A549 (cell line): ENCODE results near the gene CATSPERE.

ENCODE experiments used
- FOSL2 ChIP-seq, 2 experiments: fragments of 450-650 bp in 1 of 2; fragments of >200 bp in 1 of 2; sonication (Bioruptor Twin) in 1 of 2; formaldehyde crosslinking; IDR thresholded peaks; 2 replicates each; pipeline versions ENCODE4 v1.5.0 to v1.6.1; 2016 to 2020; ENCODE audit warnings: mild to moderate bottlenecking in 1 of 2, moderate library complexity in 1 of 2
- HOXA7 ChIP-seq: fragments of 250-450 bp; sonication (Bioruptor Pico); IDR thresholded peaks from 2 replicates; pipeline ENCODE4 v1.5.0; 2020; ENCODE audit warnings: mild to moderate bottlenecking, moderate library complexity
- MAX ChIP-seq: IDR thresholded peaks from 2 replicates; pipeline ENCODE4 v1.6.1; 2012
- POLR2AphosphoS2 ChIP-seq: conservative IDR thresholded peaks from 2 replicates; pipeline ENCODE4 v1.6.1; 2012; ENCODE audit warnings: low read length, improper control_type of control experiment, inconsistent platforms
- REST ChIP-seq: fragments of 200-600 bp; sonication (generic); IDR thresholded peaks from 2 replicates; pipeline ENCODE4 v1.6.1; 2016; ENCODE audit warnings: antibody characterized with exemption, mild to moderate bottlenecking, moderate library complexity
- TF ChIP-seq, protein P1 (sequence below): fragments of >200 bp; sonication (Bioruptor Twin); formaldehyde crosslinking; IDR thresholded peaks from 3 replicates; pipeline ENCODE4 v1.5.1; 2016

DNA sequence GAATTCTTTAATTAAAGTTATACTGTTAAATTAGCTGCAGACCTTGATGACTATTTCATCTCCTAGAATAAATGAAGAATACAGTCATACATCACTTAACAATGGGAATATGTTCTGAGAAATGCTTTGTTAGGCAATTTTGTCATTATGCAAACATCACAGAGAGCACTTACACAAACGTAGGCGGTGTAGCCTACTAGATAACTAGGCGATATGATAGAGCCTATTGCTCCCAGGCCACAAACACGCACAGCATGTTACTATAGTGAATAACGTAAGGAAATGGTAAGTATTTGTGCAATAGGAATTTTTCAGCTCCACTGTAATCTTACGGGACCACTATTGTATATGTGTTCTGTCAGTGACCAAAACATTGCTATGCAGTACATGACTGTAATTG lies 154.2 kb downstream of the CATSPERE start:
- TF ChIP-seq, protein P1, sequence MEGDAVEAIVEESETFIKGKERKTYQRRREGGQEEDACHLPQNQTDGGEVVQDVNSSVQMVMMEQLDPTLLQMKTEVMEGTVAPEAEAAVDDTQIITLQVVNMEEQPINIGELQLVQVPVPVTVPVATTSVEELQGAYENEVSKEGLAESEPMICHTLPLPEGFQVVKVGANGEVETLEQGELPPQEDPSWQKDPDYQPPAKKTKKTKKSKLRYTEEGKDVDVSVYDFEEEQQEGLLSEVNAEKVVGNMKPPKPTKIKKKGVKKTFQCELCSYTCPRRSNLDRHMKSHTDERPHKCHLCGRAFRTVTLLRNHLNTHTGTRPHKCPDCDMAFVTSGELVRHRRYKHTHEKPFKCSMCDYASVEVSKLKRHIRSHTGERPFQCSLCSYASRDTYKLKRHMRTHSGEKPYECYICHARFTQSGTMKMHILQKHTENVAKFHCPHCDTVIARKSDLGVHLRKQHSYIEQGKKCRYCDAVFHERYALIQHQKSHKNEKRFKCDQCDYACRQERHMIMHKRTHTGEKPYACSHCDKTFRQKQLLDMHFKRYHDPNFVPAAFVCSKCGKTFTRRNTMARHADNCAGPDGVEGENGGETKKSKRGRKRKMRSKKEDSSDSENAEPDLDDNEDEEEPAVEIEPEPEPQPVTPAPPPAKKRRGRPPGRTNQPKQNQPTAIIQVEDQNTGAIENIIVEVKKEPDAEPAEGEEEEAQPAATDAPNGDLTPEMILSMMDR, result no peak
- TF ChIP-seq MAX, result no peak
- TF ChIP-seq FOSL2 (IDR thresholded peaks at IDR 0.05), result no peak
- TF ChIP-seq FOSL2 (CRISPR knock-in tag; IDR thresholded peaks at IDR 0.05), result no peak
- no peak for TF ChIP-seq HOXA7
- TF ChIP-seq REST, result no peak
- no peak for TF ChIP-seq POLR2AphosphoS2
